ENCODE measurements around the gene SLC12A7.
"Not testable (repeated sequence)": the region's sequence is repeated elsewhere in the genome, so short reads cannot be mapped to it uniquely, and the experiment has no call there.

SLC12A7 gene

GRCh38 chr5:1140818-1141189, 28.9 kb upstream of the SLC12A7 start:
- no peak for DNase-seq (ENCODE audit: low spot score)

GRCh38 chr5:1140171-1140817, 28.4 kb upstream of the SLC12A7 start:
- DNase-seq (ENCODE audit: low spot score), result peak; percentile 64

- DNase-seq (ENCODE audit: low spot score), result no peak
These were observed 27.7 kb upstream of the SLC12A7 start for GRCh38 chr5:1139331-1140170.

- no peak for DNase-seq (ENCODE audit: low spot score)
These were observed 26.8 kb upstream of the SLC12A7 start for GRCh38 chr5:1138445-1139245.

GRCh38 chr5:1137567-1138444, 25.9 kb upstream of the SLC12A7 start:
- DNase-seq (ENCODE audit: low spot score), result no peak

GRCh38 chr5:1136814-1137213, 25.0 kb upstream of the SLC12A7 start:
- no peak for DNase-seq (ENCODE audit: low spot score)

- no peak for DNase-seq (ENCODE audit: low spot score)
These were observed 24.0 kb upstream of the SLC12A7 start for GRCh38 chr5:1135696-1136525.

- no peak for DNase-seq (ENCODE audit: low spot score)
These were observed 22.6 kb upstream of the SLC12A7 start for GRCh38 chr5:1134478-1134877.

GRCh38 chr5:1133510-1134201, 21.8 kb upstream of the SLC12A7 start:
- no peak for DNase-seq (ENCODE audit: low spot score)

GRCh38 chr5:1133108-1133507, 21.2 kb upstream of the SLC12A7 start:
- no peak for DNase-seq (ENCODE audit: low spot score)

GRCh38 chr5:1132570-1132969, 20.7 kb upstream of the SLC12A7 start:
- no peak for DNase-seq (ENCODE audit: low spot score)

GRCh38 chr5:1131726-1132125, 19.9 kb upstream of the SLC12A7 start:
- DNase-seq (ENCODE audit: low spot score), result no peak

GRCh38 chr5:1131191-1131621, 19.3 kb upstream of the SLC12A7 start:
- DNase-seq (ENCODE audit: low spot score), result no peak

GRCh38 chr5:1130218-1130946, 18.5 kb upstream of the SLC12A7 start:
- no peak for DNase-seq (ENCODE audit: low spot score)

- no peak for DNase-seq (ENCODE audit: low spot score)
These were observed 17.8 kb upstream of the SLC12A7 start for GRCh38 chr5:1129711-1130055.

- no peak for DNase-seq (ENCODE audit: low spot score)
These were observed 17.3 kb upstream of the SLC12A7 start for GRCh38 chr5:1128977-1129710.

- DNase-seq (ENCODE audit: low spot score), result no peak
These were observed 16.3 kb upstream of the SLC12A7 start for GRCh38 chr5:1127959-1128785.

GRCh38 chr5:1125695-1126094, 13.8 kb upstream of the SLC12A7 start:
- not testable (repeated sequence) for DNase-seq (ENCODE audit: low spot score)

All from CD4-positive, alpha-beta T cell treated with Interleukin-15 for 4 hours (primary cell).